Sigmoid colon (tissue), 3 donors: ENCODE data around the gene TTC17.

Experiments
- POLR2A ChIP-seq, 2 donors: fragments of 450-650 bp; IDR thresholded peaks; one replicate each; pipeline ENCODE4 v1.6.1; 2016; ENCODE audit warnings: antibody characterized with exemption in 2 of 2, mild to moderate bottlenecking in 2 of 2, moderate library complexity in 2 of 2
- TF ChIP-seq, protein P1 (sequence below), 4 experiments: fragments of 450-650 bp in 3 of 4; fragments of 200-600 bp in 1 of 4; IDR thresholded peaks; one replicate each; pipeline ENCODE4 v1.5.1; 2016 to 2019; ENCODE audit warnings: antibody characterized with exemption in 4 of 4, mild to moderate bottlenecking in 3 of 4, moderate library complexity in 2 of 4

DNA sequence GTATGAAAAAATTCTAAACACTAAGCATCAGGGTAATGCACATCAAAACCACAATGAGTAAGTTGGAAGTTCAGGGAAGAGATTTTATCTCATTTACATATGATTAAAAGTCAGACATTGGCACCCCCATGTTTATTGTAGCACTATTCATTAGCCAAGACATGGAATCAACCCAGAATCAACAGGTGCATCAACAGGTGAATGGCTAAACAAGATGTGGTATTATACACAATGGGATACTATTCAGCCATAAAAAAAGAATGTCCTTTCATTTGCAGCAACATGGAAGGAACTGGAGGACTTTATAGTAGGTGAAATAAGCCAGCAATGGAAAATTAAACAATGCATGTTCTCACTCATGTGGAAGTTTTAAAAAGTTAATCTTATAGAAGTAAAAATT is 17.6 kb upstream of the TTC17 start:
- TF ChIP-seq, protein P1, sequence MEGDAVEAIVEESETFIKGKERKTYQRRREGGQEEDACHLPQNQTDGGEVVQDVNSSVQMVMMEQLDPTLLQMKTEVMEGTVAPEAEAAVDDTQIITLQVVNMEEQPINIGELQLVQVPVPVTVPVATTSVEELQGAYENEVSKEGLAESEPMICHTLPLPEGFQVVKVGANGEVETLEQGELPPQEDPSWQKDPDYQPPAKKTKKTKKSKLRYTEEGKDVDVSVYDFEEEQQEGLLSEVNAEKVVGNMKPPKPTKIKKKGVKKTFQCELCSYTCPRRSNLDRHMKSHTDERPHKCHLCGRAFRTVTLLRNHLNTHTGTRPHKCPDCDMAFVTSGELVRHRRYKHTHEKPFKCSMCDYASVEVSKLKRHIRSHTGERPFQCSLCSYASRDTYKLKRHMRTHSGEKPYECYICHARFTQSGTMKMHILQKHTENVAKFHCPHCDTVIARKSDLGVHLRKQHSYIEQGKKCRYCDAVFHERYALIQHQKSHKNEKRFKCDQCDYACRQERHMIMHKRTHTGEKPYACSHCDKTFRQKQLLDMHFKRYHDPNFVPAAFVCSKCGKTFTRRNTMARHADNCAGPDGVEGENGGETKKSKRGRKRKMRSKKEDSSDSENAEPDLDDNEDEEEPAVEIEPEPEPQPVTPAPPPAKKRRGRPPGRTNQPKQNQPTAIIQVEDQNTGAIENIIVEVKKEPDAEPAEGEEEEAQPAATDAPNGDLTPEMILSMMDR (IDR thresholded peaks at IDR 0.05), result no peak
- TF ChIP-seq POLR2A (IDR thresholded peaks at IDR 0.05), result no peak
